GM23338 (cell line): ENCODE results near the gene SHISAL1. TPM values are rescaled to one million over a fixed set of nuclear protein-coding genes. Genes with fewer than 3 reads are reported as not detected.

Experiments used
- ATAC-seq: fragments of 200-7000 bp; cut with Tn5 transposase; 3 replicates; pipeline ENCODE4 v1.9.1; 2020
- DNase-seq: peaks from one replicate; pipeline ENCODE4 v3.0.0-alpha.2; 2015; ENCODE audit warnings: low spot score
- H2AFZ ChIP-seq: fragments of 200-600 bp; sonication (generic); 2 replicates; pipeline ENCODE4 v1.8.0; 2016; ENCODE audit warnings: antibody characterized with exemption, mild to moderate bottlenecking, moderate library complexity
- H3F3A ChIP-seq: fragments of 200-600 bp; sonication (generic); replicated peaks from 2 replicates; pipeline ENCODE4 v1.8.0; 2017; ENCODE audit warnings: antibody characterized with exemption, mixed run types, low read depth
- H3K27ac ChIP-seq: fragments of 200-600 bp; sonication (generic); 2 replicates; pipeline ENCODE4 v1.6.1; 2016; ENCODE audit warnings: low read depth
- H3K27me3 ChIP-seq: fragments of 200-600 bp; sonication (generic); 2 replicates; pipeline ENCODE4 v1.8.0; 2016; ENCODE audit warnings: mild to moderate bottlenecking, mixed run types, moderate library complexity; ENCODE audit not compliant: insufficient read depth
- H3K36me3 ChIP-seq: fragments of 200-600 bp; sonication (generic); 2 replicates; pipeline ENCODE4 v1.8.0; 2016; ENCODE audit warnings: mild to moderate bottlenecking; ENCODE audit not compliant: insufficient read depth
- H3K4me1 ChIP-seq: fragments of 200-600 bp; sonication (generic); 2 replicates; pipeline ENCODE4 v1.8.0; 2016; ENCODE audit warnings: mild to moderate bottlenecking, moderate library complexity; ENCODE audit not compliant: insufficient read depth
- H3K4me2 ChIP-seq: fragments of 200-600 bp; sonication (generic); 2 replicates; pipeline ENCODE4 v1.7.1; 2017; ENCODE audit warnings: mixed run types
- H3K4me3 ChIP-seq: fragments of 200-600 bp; sonication (generic); 2 replicates; pipeline ENCODE4 v1.6.1; 2016; ENCODE audit warnings: mixed run types
- H3K79me2 ChIP-seq: fragments of 200-600 bp; sonication (generic); replicated peaks from 2 replicates; pipeline ENCODE4 v1.8.0; 2017; ENCODE audit warnings: mild to moderate bottlenecking; ENCODE audit not compliant: insufficient read depth
- H3K9me2 ChIP-seq: fragments of 200-600 bp; sonication (generic); 2 replicates; pipeline ENCODE4 v1.8.0; 2017; ENCODE audit not compliant: insufficient read depth
- H4K20me1 ChIP-seq: fragments of 200-600 bp; sonication (generic); replicated peaks from 2 replicates; pipeline ENCODE4 v1.8.0; 2017; ENCODE audit warnings: mild to moderate bottlenecking; ENCODE audit not compliant: insufficient read depth
- H3K27ac Mint-ChIP-seq: 2 replicates; pipeline ENCODE4 v1.8.0; 2020; ENCODE audit warnings: inconsistent platforms, mild to moderate bottlenecking, moderate library complexity, mixed read lengths
- H3K27me3 Mint-ChIP-seq: 3 replicates; pipeline ENCODE4 v1.8.0; 2022; ENCODE audit warnings: low read depth, mild to moderate bottlenecking, moderate library complexity, mixed read lengths, inconsistent platforms; ENCODE audit not compliant: insufficient read depth, poor library complexity
- H3K36me3 Mint-ChIP-seq: 3 replicates; pipeline ENCODE4 v1.8.0; 2021; ENCODE audit warnings: low read depth, mild to moderate bottlenecking, inconsistent platforms, moderate library complexity, mixed read lengths
- H3K4me1 Mint-ChIP-seq: 3 replicates; pipeline ENCODE4 v1.8.0; 2020; ENCODE audit warnings: mild to moderate bottlenecking, inconsistent platforms, mixed read lengths
- H3K4me3 Mint-ChIP-seq: 3 replicates; pipeline ENCODE4 v1.8.0; 2021; ENCODE audit warnings: moderate library complexity, mild to moderate bottlenecking, inconsistent platforms, mixed read lengths
- H3K9me3 Mint-ChIP-seq: 3 replicates; pipeline ENCODE4 v1.8.0; 2020; ENCODE audit warnings: moderate library complexity, mild to moderate bottlenecking, inconsistent platforms, mixed read lengths
- CREB1 ChIP-seq: fragments of 250-450 bp; sonication (Bioruptor Pico); IDR thresholded peaks from 2 replicates; pipeline ENCODE4 v1.5.0; 2020; ENCODE audit warnings: low read depth, mild to moderate bottlenecking, moderate library complexity
- ETS1 ChIP-seq: IDR thresholded peaks from 2 replicates; pipeline ENCODE4 v1.6.1; 2016; ENCODE audit warnings: antibody characterized with exemption
- EZH2 ChIP-seq: fragments of 200-600 bp; sonication (generic); IDR thresholded peaks from one replicate; pipeline ENCODE4 v1.8.0; 2017; ENCODE audit warnings: antibody characterized with exemption, mild to moderate bottlenecking, low read depth; ENCODE audit not compliant: unreplicated experiment
- EZH2phosphoT487 ChIP-seq: fragments of 200-600 bp; sonication (generic); IDR thresholded peaks from one replicate; pipeline ENCODE4 v1.8.1; 2018; ENCODE audit warnings: antibody characterized with exemption; ENCODE audit not compliant: unreplicated experiment
- JUNB ChIP-seq: IDR thresholded peaks from one replicate; pipeline ENCODE4 v1.6.1; 2016; ENCODE audit warnings: antibody characterized with exemption; ENCODE audit not compliant: unreplicated experiment
- ZNF114 ChIP-seq: fragments of 250-450 bp; sonication (Bioruptor Pico); IDR thresholded peaks from 2 replicates; pipeline ENCODE4 v1.5.0; 2020; ENCODE audit warnings: mild to moderate bottlenecking, moderate library complexity
- ZNF331 ChIP-seq: fragments of 250-450 bp; sonication (Bioruptor Pico); IDR thresholded peaks from 2 replicates; pipeline ENCODE4 v1.5.0; 2020; ENCODE audit warnings: low read depth, mild to moderate bottlenecking, moderate library complexity
- polyA plus RNA-seq: library from polyadenylated mRNA; unstranded; fragments of >200 nt; fragmentation: Nextera tagmentation; extraction: Ambion mirVana; gene quantifications from 2 replicates; pipeline ENCODE4 v1.2.1, GENCODE V29; 2016
- total RNA-seq: library from RNA; depleted of rRNA; stranded (reverse); fragments of >200 nt; shearing (Covaris generic); gene quantifications from 2 replicates; pipeline ENCODE4 v1.2.3, GENCODE V29; 2014
- TF ChIP-seq, protein P1 (sequence below): fragments of 250-450 bp; sonication (Bioruptor Pico); IDR thresholded peaks from 2 replicates; pipeline ENCODE4 v1.5.0; 2020; ENCODE audit warnings: mild to moderate bottlenecking, moderate library complexity
- TF ChIP-seq, protein P2 (sequence below): IDR thresholded peaks from one replicate; pipeline ENCODE4 v1.6.1; 2018; ENCODE audit warnings: antibody characterized with exemption; ENCODE audit not compliant: unreplicated experiment

SHISAL1 gene
- total and polyA plus RNA-seq, 2 experiments from 2014 or later: 0.71 to 3.4 TPM

- no peak overlapping the region for H3K4me3 ChIP-seq
- H3K36me3 ChIP-seq: no peaks in the 10 kb centered on the region
- H4K20me1 ChIP-seq: no peaks in the 10 kb centered on the region
- peaks cover 12% of the 10 kb centered on the region; the same call in 2 of the 3 replicates for H3K9me3 Mint-ChIP-seq
- no peaks in the 10 kb centered on the region for H3F3A ChIP-seq
- H3K27ac ChIP-seq: no peak overlapping the region
- H3K4me1 ChIP-seq: no peaks in the 10 kb centered on the region
- no peaks in the 10 kb centered on the region for H3K9me2 ChIP-seq
- no peaks in the 10 kb centered on the region for H3K36me3 Mint-ChIP-seq
- H3K4me3 Mint-ChIP-seq: no peak overlapping the region
- DNase-seq: no peak
- H3K27ac Mint-ChIP-seq: no peak overlapping the region
- H3K27me3 ChIP-seq: no peaks in the 10 kb centered on the region
- no peak for TF ChIP-seq EZH2
- H3K4me1 Mint-ChIP-seq: no peaks in the 10 kb centered on the region
- no peak overlapping the region for H3K4me2 ChIP-seq
- H3K79me2 ChIP-seq: no peaks in the 10 kb centered on the region
- no peak overlapping the region for H2AFZ ChIP-seq
- ATAC-seq: no peak
- H3K27me3 Mint-ChIP-seq: peaks cover 7% of the 10 kb centered on the region
Observed at GRCh38 chr22:44229331-44229730, 83.4 kb downstream of the SHISAL1 start.

- Mint-ChIP-seq H3K36me3 (no peaks in the 10 kb centered on the region; the same call in 2 of the 3 replicates), H3K9me3 (peaks cover 17% of the 10 kb centered on the region), H3K4me3 (no peak overlapping the region), H3K4me1 (no peaks in the 10 kb centered on the region), H3K27me3 (peaks cover 16% of the 10 kb centered on the region), H3K27ac (no peak overlapping the region)
- Histone ChIP-seq H3K27me3 (no peaks in the 10 kb centered on the region), H3K79me2 (no peaks in the 10 kb centered on the region), H4K20me1 (no peaks in the 10 kb centered on the region), H3F3A (no peaks in the 10 kb centered on the region), H3K4me3 (no peak overlapping the region), H3K4me1 (no peaks in the 10 kb centered on the region), H2AFZ (no peak overlapping the region), H3K4me2 (no peak overlapping the region), H3K9me2 (no peaks in the 10 kb centered on the region), H3K36me3 (no peaks in the 10 kb centered on the region), H3K27ac (no peak overlapping the region)
- no peak for ATAC-seq
- DNase-seq: no peak
- TF ChIP-seq, protein P1, sequence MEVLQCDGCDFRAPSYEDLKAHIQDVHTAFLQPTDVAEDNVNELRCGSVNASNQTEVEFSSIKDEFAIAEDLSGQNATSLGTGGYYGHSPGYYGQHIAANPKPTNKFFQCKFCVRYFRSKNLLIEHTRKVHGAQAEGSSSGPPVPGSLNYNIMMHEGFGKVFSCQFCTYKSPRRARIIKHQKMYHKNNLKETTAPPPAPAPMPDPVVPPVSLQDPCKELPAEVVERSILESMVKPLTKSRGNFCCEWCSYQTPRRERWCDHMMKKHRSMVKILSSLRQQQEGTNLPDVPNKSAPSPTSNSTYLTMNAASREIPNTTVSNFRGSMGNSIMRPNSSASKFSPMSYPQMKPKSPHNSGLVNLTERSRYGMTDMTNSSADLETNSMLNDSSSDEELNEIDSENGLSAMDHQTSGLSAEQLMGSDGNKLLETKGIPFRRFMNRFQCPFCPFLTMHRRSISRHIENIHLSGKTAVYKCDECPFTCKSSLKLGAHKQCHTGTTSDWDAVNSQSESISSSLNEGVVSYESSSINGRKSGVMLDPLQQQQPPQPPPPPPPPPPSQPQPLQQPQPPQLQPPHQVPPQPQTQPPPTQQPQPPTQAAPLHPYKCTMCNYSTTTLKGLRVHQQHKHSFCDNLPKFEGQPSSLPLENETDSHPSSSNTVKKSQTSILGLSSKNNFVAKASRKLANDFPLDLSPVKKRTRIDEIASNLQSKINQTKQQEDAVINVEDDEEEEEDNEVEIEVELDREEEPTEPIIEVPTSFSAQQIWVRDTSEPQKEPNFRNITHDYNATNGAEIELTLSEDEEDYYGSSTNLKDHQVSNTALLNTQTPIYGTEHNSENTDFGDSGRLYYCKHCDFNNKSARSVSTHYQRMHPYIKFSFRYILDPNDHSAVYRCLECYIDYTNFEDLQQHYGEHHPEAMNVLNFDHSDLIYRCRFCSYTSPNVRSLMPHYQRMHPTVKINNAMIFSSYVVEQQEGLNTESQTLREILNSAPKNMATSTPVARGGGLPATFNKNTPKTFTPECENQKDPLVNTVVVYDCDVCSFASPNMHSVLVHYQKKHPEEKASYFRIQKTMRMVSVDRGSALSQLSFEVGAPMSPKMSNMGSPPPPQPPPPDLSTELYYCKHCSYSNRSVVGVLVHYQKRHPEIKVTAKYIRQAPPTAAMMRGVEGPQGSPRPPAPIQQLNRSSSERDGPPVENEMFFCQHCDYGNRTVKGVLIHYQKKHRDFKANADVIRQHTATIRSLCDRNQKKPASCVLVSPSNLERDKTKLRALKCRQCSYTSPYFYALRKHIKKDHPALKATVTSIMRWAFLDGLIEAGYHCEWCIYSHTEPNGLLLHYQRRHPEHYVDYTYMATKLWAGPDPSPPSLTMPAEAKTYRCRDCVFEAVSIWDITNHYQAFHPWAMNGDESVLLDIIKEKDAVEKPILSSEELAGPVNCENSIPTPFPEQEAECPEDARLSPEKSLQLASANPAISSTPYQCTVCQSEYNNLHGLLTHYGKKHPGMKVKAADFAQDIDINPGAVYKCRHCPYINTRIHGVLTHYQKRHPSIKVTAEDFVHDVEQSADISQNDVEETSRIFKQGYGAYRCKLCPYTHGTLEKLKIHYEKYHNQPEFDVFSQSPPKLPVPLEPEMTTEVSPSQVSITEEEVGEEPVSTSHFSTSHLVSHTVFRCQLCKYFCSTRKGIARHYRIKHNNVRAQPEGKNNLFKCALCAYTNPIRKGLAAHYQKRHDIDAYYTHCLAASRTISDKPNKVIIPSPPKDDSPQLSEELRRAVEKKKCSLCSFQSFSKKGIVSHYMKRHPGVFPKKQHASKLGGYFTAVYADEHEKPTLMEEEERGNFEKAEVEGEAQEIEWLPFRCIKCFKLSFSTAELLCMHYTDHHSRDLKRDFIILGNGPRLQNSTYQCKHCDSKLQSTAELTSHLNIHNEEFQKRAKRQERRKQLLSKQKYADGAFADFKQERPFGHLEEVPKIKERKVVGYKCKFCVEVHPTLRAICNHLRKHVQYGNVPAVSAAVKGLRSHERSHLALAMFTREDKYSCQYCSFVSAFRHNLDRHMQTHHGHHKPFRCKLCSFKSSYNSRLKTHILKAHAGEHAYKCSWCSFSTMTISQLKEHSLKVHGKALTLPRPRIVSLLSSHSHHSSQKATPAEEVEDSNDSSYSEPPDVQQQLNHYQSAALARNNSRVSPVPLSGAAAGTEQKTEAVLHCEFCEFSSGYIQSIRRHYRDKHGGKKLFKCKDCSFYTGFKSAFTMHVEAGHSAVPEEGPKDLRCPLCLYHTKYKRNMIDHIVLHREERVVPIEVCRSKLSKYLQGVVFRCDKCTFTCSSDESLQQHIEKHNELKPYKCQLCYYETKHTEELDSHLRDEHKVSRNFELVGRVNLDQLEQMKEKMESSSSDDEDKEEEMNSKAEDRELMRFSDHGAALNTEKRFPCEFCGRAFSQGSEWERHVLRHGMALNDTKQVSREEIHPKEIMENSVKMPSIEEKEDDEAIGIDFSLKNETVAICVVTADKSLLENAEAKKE: no peak
- TF ChIP-seq ZNF114 (CRISPR knock-in tag) (no peak), EZH2 (no peak), ZNF331 (CRISPR knock-in tag) (no peak), EZH2phosphoT487 (no peak), ETS1 (no peak), JUNB (no peak), CREB1 (CRISPR knock-in tag) (no peak)
- TF ChIP-seq, protein P2, sequence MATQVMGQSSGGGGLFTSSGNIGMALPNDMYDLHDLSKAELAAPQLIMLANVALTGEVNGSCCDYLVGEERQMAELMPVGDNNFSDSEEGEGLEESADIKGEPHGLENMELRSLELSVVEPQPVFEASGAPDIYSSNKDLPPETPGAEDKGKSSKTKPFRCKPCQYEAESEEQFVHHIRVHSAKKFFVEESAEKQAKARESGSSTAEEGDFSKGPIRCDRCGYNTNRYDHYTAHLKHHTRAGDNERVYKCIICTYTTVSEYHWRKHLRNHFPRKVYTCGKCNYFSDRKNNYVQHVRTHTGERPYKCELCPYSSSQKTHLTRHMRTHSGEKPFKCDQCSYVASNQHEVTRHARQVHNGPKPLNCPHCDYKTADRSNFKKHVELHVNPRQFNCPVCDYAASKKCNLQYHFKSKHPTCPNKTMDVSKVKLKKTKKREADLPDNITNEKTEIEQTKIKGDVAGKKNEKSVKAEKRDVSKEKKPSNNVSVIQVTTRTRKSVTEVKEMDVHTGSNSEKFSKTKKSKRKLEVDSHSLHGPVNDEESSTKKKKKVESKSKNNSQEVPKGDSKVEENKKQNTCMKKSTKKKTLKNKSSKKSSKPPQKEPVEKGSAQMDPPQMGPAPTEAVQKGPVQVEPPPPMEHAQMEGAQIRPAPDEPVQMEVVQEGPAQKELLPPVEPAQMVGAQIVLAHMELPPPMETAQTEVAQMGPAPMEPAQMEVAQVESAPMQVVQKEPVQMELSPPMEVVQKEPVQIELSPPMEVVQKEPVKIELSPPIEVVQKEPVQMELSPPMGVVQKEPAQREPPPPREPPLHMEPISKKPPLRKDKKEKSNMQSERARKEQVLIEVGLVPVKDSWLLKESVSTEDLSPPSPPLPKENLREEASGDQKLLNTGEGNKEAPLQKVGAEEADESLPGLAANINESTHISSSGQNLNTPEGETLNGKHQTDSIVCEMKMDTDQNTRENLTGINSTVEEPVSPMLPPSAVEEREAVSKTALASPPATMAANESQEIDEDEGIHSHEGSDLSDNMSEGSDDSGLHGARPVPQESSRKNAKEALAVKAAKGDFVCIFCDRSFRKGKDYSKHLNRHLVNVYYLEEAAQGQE: no peak
Observed at GRCh38 chr22:44225812-44226211, 86.9 kb downstream of the SHISAL1 start.
